ENCODE measurements around the gene PAX5.

Gene PAX5

GRCh38 chr9:37036776-37037502 is 2.9 kb upstream of the PAX5 start:
- DNase-seq, result peak in 1 of 2 experiments; percentile 46

DNA sequence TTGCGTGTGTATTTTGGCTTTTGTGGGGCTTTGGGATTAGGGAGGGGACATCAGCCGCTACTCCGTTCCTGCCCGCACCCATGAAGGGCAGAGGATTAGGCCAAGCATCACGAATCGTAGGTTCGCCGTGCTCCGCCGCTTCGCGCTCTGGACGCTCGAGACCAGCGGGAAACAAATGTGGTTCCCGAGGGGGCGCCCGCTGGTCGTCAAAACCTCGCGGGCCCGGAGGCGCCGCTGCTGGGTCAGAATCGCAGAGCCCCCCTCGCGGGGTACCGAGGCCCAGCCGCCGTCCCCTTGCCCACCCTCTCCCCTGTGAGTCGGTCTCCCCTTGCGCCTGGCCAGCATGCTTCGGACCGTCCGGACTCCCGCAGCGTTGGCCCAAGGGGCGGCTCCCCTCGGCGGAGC is 2.3 kb upstream of the PAX5 start:
- DNase-seq, result peak; percentile 16 to 43

GRCh38 chr9:37035648-37036370 is 1.7 kb upstream of the PAX5 start:
- peak; percentile 35 to 43 for DNase-seq

DNA sequence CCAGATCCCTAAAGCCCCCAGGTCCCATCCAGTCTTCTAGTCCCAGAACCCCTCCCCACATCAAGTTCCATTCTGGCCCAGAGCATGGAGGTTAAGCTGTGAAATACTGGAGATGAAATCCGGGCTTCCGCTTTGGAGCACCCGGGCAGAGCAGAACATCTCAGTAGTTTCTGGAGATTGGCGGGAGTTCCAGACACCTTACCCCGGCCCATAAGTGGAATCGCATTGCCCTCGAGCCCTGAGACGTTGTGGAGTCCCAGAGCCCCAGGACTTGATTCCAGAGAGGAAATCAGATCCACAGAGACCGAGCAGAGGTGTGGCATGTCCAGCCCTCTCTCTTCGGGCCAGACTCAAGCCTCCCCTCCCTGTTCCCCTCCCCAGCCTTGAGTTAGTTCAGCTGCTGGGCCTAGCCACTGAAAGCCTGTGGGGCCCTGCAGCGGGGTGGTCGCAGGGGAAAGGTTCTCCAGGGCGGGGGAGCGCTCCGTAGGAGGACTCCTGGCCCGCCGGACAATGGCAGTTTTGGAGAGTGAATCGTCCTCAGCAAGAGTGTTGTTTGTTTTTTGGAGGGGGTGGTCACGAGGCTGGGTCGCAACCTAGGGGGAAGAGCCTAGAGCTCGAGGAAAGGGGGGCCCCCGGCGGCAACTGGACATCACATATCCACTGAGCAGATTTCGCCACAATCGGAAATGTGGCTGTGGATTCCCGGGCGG is 1.0 kb upstream of the PAX5 start:
- peak; percentile 35 to 58 for DNase-seq

DNA sequence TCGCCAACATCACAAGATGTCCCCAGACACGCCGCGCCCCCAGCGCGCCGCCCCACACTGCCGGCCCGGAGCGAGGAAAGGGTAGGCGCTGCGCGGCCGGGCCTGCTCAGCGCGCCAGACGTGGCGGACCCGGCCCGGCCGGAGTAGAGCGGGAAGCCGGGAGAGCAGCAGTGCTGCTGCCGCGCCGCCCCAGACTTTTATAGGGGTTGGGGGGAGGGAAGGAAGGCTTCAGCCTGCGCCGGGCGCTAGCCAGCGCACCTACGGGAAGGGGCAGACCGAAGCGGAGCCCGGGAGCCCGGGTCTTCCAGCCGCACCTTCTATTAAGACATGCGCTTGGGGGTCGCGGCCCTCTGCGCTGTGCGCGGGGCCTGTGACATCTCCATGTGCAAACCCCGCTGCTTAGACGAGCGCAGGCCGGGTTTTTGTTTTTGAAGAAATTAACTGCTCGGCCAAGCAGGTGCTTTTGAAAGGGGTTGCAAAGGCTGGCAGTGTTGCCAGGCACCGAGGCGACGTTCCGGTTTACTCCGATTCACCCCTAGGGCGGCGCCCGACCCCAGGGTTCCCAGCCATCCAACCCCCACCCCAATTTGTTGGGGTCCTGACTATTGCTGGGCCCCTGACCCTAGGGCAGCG is 353 bp upstream of the PAX5 start:
- peak; percentile 54 to 80 for DNase-seq

DNA sequence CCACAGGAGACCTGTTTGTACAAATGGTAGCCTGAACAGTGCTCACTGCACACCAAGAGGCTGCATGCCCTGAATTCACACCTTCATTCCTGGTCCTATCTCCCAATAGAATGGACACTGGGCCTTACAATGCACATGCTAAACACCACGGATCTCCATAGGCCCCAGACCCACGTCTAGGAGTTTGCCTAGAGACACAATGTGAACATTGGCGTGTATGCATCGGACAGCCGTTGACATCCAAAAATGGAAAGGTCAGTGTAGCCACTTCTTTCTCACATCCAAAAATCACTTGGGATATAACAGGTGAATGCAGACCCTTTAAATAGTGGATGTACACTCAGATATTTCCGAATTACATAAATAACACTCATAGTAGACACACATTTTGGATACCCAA is 927 bp downstream of the PAX5 start:
- DNase-seq, result no peak

- DNase-seq, result no peak
These were observed 1.4 kb downstream of the PAX5 start for GRCh38 chr9:37032713-37033112.

DNA sequence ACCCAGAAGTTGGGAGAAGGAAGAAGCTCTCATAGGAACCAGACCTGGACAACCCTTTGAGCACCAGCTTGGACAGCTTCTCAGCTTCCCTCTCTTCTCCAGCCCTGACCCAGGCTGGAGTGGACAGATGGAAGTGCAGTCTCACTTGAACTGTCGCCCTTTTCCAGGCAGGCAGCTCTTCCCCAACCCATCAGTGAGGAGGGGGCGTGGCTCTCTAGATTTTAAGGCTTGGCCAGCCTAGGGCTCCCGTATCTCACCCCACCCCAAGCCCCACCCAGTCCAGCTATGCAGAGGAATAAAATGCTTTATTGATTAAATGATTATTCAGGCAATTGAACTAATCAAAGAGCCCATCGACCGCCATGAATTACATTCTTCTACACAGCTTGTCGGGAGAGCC is 2.2 kb downstream of the PAX5 start:
- no peak for DNase-seq

GRCh38 chr9:37031081-37031480 is 3.0 kb downstream of the PAX5 start:
- DNase-seq, result no peak

GRCh38 chr9:37030611-37030939 is 3.5 kb downstream of the PAX5 start:
- DNase-seq, result no peak

DNA sequence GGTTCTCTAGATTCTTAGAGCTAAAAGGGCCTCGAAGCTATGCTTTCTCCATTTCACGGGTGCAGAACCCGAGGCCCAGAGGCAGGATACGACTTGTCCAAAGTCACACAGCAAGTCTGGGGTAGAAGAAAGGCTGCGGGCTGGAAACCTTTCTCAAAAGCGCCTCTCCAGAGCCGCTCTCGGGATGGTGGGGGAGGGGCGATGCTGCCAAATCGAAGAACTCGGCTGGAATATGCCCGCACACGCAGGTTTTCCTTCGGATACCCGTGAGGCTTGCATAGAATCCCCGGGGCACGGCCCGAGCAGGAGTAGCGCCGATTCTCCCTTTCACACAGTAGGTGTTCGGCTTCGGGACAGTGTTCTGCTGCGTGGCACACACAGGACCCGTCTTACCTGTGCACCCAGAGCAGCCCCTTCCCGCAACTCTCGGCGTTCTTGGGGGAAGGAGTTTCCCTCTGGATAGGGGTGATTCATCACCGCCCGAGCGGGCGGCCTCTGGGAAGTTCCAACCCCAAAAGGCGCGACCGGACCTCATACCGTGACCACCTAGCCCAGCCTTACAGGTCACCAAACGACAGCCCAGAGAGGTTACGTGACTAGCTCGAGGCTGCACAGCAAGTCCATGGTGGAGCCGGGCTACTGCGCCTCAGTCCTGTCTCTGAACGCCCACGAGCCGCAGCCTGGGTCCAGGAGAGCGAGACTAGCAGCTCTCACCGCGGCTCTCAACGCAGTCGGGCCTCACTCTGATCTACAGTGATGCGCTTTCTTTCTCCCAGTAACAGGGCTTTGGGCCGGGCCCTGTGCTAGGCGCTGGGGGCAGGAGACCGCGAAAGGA is 4.1 kb downstream of the PAX5 start:
- DNase-seq, result no peak

- DNase-seq, result no peak
These were observed 4.7 kb downstream of the PAX5 start for GRCh38 chr9:37029304-37029775.

- DNase-seq, result no peak
These were observed 5.5 kb downstream of the PAX5 start for GRCh38 chr9:37028420-37029031.

GRCh38 chr9:37027582-37028419 is 6.3 kb downstream of the PAX5 start:
- DNase-seq, result peak; percentile 97 to 98

DNA sequence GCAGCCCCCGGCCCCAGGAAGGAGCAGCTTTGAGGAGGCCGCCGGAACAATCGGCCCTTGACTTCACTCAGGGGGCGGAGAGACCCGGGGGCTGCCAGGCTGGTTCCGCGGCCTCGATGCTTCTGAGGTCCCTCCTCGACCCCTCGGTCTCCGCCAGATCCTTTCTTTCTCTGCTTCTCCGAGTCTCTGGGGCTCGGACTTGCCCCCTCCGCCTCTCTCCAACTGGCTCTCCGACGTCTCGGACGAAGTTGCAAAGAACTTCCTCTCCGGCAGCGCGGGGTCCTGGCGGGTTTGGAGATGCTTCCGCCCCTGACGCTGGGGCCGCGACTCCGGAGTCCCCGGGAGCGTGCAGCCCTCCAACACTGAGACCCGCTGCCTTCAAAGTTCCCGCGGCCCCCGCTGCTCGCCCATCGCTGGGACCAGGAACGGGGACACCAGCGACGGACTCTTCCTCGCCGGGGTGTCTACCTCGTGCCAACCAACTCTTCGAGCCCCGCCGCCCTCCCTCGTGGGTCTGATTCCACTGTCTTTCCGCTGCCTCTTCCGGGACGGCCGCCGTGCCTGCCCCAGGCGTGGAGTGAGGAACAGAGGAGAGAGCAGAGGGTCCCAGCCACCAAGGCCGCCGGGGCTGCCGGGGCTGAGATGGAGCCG is 7.0 kb downstream of the PAX5 start:
- DNase-seq, result peak in 1 of 2 experiments; percentile 49

DNA sequence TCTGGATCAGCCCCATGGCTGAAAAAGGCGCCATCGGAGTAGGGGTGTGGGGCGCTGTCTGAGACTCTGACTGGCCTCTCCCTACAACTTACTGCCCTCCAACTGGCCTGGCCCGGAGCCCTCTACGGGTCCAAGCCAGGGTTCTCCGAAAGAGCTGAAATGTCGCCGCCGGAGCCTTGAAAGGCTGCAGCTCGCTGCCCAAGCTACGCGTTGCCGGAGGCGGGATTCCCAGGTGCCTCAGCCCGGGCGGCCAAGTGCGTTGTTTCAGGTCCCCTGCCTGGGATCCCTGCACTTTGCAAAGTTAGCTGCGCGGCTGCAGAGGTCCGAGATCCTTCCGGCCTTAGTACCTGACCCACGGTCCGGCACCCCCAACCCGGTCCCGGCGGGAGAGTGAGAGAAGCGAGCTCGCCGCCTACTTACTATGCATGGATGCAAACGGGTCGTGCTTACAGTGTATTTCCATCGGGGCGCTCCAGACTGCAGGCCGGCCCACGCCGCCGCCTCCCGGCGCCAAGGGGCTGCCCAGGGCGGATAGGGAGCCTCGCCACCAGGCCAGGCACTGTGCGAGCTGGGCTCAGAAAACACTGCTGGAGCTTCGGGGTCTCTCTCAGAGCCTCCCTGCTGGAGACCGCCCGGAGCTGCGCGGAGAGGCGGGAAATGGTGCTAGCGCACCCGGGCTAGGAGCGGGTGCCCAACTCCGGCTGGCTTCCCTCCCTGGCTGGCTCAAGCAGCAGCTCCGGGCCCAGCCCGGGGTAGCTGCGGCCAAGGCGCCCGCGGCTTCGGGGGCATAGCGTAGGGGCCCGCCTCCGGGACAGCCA is 7.7 kb downstream of the PAX5 start:
- DNase-seq, result peak in 1 of 2 experiments; percentile 37

DNA sequence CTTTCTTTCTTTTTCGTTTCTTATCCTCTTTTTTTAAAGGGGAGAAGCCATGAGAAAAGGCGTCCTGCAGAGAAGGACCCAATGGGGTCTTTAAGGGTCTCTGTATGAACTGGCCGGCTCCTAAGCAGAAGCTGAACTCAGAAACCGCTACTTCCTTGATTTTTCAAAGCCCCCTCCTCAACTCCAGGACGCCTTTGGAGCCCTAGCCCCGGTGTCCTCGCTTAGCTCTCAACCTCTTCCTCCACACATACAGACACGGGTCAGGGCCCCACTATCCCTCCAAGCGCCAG is 8.3 kb downstream of the PAX5 start:
- peak in 1 of 2 experiments; percentile 22 for DNase-seq

DNA sequence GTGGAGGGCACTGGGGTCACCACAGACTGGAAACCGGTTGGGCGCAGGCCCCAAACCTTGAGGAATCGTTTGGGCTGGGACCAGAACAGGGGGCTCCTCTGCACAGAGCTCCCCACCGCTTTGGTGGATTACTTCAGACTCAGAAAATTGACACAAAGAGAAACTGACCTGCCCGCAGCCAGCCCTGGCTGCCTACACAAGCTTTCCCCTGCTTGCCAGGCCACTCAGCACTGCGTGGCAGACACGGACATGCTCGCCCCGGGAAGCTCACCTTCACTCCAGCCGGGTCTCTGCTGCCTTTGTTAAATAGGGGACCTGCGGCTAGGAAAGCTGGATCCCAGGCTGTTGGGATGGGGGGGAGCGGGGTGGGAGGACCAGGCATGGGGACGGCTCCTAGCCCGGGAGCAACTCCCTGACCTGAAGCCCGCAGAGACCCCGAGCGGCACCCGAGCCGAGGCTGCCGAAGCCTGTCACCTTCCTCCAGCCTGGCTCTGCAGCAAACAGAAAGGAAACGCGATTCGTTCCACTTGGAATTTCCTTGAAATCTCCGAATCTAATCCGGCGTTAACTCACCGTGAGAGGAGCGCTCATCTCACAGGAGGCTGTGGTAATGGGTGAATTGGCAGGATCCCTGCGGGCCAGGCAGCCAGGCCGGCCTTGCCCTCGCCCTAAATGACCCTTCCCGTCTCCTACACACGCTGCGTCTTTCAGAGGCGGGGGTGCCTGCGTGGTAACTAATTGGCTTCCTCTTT is 8.8 kb downstream of the PAX5 start:
- DNase-seq, result no peak

GRCh38 chr9:37017546-37017945 is 16.5 kb downstream of the PAX5 start:
- DNase-seq, result no peak

Data from NCI-H2081 (cell line).